DMS79 treated with DMSO at 0.1 percent for 48 hours (cell line): Measurements from ENCODE around the gene B3GNT8.
"Not testable (repeated sequence)": the region's sequence is repeated elsewhere in the genome, so short reads cannot be mapped to it uniquely, and the experiment has no call there.

Experiments used
- DNase-seq: peaks from one replicate; lab custom pipeline; 2025; lab: John Stamatoyannopoulos, UW

The B3GNT8 gene

DNA sequence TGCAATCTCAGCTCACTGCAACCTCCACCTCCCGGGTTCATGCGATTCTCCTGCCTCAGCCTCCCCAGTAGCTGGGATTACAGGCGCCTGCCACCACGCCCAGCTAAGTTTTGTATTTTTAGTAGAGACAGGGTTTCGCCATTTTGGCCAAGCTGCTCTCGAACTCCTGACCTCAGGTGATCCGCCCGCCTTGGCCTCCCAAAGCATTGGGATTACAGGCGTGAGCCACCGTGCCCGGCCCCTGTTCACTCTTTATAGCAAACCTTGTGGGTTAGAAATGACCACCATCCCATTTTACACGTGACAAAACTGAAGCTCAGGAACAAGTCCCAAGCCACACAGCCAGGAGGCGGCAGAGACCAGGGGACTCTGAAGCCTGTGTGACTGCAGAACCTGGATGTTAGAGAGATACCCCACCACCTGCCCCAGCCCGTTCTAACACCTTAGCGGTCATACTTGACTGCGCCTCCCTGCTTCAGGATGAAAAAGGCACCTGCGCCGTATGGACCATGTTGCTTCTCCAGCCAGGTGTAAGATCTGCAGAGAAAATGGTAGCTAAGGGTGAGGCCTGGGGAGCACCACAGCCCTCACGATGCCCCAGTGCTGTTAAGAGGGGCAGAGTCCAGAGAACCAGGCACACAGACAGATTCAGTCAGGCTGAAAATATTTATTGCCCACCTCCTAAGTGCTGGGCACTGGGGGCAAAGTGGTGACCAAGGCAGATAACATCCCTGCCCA is 8.9 kb upstream of the B3GNT8 start:
- no peak for DNase-seq

DNA sequence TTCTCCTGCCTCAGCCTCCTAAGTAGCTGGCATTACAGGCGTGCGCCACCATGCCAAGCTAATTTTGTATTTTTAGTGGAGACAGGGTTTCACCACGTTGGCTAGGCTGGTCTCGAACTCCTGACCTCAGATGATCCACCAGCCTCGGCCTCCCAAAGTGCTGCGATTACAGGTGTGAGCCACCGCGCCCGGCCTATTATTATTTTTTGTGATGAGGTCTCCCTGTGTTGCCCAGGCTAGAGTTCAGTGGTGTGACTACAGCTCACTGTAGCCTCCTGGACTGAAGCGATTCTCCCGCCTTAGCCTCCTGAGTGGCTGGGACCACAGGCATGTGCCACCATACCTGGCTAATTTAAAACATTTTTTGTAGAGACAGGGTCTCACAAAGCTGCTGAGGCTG is 8.2 kb upstream of the B3GNT8 start:
- DNase-seq, result not testable (repeated sequence)

DNA sequence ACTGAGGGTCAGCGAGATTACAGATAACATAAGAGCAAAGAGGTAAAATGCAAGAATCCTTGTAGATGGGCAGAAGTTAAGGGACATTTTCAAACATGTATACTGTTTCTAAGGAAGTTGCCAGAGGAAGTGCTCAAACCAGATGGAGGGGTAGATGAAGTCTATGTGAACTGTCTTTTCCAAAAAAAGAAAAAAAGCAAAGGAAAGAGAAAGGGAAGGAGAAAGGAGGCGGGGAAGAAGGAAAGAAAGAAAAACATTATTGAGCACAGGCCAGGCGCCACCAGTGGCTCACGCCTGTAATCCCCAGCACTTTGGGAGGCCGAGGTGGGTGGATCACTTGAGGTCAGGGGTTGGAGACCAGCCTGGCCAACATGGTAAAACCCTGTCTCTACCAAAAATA is 7.3 kb upstream of the B3GNT8 start:
- DNase-seq, result no peak

DNA sequence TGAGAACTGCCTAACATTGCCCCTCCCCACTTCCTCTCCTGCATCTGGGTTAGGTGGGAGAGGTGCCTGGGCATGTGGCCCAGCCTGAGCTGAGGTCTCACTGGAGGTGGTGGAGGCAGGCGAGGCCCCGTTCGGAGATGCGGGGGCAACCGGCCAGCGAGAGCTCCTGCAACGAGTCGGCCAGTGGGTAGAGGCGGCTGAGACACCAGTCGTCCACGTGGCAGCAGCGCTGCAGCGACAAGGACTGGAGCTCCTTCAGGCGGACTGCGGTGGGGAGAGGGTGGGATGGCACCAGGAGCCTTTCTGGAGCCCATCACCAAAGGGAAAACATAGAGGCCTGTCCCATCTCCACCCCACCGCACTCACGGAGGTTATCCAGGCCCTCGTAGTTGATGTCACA is 6.0 kb upstream of the B3GNT8 start:
- no peak for DNase-seq

DNA sequence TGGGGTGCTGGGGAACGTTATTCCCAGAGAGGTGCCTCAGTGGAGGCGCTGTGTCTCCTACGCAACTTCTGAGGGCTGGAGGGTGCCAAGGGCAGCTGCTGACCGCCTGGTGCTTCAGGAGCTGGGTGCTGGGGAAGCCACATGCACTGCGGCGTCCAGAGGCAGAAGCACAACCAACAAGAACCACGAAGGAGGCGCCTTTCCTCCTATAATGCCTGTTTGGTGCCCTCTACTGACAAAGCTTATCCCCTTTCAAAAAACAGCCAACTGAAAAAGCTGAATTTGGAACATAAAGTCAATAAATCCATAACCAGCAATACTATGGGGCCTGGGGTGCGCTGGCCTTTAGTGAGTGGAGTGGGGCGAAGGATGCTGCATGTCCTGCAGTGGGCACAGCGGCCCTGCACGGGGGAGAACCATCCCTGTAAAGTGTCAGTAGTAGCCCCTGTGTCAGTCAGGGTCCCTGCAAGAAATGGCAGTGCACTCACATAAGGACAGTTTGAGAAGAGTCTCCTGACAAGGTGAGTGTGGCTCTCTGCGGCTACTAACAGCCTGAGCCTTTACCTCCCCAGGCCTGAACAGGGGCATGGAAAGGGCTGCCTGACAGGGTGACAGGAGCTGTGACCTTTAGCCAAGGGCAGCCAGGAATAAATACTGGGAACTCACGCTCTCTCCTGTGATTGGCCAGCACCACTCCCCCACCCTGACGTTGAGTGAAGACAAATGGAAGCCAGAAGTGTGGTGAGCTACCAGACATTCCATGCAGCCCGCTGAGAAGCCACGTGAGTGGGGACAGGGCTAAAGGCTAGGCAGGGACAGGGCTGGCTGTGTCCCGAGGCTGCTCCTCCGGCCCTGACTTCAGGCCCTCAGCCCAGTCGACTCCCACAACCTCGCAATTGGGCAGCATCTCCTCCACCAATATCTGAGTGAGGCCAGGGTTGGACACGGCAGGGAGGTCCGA is 4.5 kb upstream of the B3GNT8 start:
- DNase-seq, result peak; percentile 10

- peak; percentile 65 for DNase-seq
Observed at GRCh38 chr19:41430922-41431321, 3.7 kb upstream of the B3GNT8 start.

DNA sequence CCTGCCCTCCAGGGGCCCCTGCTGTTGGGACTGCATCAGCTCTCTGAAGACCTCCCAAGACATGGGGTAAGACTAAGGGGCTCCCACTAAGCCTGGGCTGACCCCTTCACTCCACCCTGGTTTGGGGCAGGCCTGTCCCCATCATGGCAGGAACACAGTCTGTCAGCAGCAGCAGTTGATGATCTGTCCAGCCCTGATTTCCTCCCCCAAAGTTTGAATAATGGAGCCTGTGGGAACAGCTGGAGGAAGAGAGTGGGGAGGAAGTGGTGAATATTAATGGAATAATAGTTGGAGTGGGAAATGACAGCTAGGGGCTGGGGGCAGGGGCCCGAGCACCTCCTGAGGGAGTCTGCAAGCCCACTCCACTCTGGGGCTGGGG is 1.3 kb upstream of the B3GNT8 start:
- DNase-seq, result no peak

- DNase-seq, result peak; percentile 80
Observed at GRCh38 chr19:41427647-41428480, 690 bp upstream of the B3GNT8 start.

DNA sequence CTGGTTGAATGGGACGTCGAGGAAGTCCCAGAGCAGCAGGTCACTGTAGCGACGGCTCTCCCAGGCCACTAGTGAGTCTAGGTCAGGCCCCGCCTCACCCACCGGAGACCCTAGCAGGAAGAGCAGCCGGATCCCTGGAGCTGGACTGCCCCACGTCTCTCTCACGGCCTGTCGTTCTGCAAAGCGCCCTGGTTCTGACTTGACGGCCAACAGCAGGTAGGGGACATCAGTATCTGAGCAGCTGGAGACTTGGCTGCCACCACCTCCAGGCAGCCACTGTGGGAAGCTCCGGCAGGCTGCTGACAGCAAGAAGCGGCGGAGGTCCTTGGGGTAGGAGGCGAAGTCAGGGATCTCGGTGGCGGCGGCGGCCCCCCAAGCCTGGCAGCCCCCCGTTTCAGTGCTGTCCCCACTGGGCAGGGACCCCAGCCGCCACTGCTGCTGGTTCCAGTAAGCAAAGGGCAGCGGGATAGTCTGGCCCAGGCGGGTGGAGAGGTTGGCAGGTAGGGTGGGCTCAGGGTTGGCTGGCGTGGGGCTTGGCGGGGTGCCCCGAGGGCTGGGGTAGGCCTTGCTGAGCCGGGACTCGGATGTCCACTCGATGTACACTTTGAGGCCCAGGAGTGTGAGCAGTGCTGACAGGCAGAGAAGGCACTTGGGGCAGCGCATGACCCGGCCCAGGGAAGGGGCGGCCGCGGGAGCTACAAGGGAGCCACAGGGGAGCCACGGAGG is 895 bp downstream of the B3GNT8 start:
- no peak for DNase-seq

- DNase-seq, result no peak
Observed at GRCh38 chr19:41425174-41426115, 1.7 kb downstream of the B3GNT8 start.

DNA sequence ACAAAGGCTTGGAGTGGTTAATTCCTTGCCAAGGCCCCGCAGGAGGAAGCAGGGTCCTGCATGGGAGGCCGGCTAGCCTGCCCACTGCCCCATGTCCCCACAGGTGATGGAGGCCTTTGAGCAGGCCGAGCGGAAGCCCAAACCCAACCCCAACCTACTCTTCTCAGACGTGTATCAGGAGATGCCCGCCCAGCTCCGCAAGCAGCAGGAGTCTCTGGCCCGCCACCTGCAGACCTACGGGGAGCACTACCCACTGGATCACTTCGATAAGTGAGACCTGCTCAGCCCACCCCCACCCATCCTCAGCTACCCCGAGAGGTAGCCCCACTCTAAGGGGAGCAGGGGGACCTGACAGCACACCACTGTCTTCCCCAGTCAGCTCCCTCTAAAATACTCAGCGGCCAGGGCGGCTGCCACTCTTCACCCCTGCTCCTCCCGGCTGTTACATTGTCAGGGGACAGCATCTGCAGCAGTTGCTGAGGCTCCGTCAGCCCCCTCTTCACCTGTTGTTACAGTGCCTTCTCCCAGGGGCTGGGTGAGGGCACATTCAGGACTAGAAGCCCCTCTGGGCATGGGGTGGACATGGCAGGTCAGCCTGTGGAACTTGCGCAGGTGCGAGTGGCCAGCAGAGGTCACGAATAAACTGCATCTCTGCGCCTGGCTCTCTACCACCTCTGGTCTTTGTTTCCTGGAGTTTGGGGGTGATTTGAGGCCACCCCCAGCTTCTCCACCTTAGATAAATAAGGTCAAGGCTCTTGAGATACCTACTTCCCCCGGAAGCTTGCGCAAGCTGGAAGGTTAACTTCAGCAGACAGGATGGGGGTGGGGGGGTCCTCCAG is 2.6 kb downstream of the B3GNT8 start:
- no peak for DNase-seq

DNA sequence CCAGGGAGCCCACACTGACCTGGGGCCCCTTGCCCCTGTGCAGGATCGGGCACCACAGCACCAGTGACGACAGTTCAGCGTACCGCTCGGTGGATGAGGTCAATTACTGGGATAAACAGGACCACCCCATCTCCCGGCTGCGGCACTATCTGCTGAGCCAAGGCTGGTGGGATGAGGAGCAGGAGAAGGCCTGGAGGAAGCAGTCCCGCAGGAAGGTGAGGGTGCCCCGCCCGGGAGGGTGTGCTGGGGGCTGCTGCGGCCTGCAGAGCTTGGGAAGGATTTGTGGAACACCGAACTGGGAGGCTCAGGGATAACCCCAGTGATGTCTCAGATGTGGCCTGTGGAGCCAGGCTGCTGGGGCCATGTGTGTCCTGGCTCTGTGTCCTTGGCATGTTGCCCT is 4.2 kb downstream of the B3GNT8 start:
- DNase-seq, result no peak

DNA sequence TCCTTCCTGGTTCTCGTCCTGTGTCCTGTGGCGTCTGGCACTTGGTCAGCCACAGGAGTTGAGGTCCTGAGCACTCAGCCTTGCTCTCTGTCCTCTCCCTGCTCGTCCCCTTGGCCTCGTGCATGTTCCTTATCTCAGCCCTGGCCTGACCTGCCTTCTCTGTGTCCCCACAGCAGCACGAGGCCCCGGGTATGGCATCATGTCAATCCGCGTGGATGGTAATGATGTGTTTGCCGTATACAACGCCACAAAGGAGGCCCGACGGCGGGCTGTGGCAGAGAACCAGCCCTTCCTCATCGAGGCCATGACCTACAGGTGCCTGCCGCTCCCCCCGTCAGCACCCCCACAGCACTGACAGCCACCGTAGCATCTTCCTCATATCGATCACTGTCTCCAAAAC is 4.7 kb downstream of the B3GNT8 start:
- DNase-seq, result no peak

DNA sequence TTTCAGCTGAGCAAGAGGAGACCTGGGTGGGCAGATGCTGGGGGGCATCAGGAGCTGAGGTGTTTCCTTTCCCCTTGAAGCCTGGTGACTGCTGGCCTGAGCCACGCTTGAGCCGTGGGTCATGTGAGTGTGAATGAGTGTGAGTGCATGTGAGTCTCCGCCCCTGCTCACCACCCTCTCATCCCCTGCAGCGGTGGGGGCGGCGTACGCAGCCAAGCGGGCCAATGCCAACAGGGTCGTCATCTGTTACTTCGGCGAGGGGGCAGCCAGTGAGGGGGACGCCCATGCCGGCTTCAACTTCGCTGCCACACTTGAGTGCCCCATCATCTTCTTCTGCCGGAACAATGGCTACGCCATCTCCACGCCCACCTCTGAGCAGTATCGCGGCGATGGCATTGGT is 5.2 kb downstream of the B3GNT8 start:
- DNase-seq, result no peak

DNA sequence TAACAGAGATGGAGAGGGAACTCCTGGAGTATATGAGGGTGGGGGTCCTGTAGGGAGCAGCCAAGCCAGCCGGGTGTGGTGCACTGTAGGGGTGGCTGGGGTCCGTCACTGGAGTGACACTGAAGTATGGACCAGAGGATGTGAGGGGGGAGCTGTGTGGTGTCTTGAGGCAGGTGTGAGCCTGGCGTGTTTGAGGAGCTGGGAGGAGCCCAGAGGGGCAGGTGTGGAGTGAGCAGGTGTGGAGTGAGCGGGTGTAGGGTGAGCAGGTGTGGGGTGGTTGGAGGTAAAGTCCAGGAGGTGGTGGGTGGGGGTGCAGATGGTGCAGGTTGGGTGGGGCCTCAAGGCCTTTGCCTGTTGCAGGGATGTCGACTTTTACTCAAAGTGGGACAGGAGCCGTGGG is 5.9 kb downstream of the B3GNT8 start:
- DNase-seq, result peak; percentile 58

GRCh38 chr19:41420101-41420880 is 6.9 kb downstream of the B3GNT8 start:
- DNase-seq, result no peak

DNA sequence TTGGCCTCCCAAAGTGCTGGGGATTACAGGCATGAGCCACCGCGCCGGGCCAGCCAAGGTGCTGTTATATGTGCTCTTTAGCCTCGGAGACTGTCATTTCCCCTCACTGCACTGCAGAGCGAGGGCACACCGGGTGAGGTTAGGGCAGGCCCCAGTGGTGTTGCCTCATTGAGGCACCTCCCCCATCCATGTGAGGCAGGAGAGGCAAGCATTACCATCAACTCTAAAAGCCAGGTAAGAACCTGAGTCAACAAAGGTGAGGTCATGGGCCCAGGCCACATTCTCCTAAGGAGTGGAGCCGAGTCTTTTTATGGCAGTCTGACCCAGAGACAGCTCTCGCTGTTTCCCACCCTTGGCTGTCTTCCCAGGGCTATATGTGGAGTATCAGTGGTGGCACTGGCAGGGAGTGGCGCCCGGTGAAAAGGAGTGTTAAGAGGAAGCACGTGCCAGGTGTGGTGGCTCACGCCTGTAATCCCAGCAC is 10.9 kb downstream of the B3GNT8 start:
- peak; percentile 9 for DNase-seq

- DNase-seq, result peak; percentile 98
Observed at GRCh38 chr19:41415154-41415571, 12.0 kb downstream of the B3GNT8 start.

DNA sequence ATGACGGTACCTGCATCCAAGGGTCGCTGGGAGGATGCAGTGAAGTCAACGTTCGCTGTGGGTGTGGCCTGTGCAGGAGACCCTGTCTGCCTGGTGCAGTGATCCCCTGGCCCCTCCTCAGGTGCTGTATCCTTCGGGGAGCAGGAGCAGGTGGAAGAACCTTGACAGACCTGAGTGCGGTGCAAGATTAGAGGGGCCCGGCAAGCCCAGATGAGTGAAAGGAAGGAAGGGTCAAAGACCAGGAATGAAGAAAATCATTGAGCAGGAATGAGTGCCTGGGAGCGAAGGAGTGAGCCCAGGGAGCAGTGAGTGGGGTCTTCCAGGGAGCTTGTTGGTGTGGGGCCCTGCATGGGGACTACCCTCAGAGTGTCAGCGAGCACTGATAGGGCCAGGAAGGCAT is 12.7 kb downstream of the B3GNT8 start:
- DNase-seq, result peak; percentile 53
